GM12872 (cell line): Measurements from ENCODE around the gene LSG1.
A peak's percentile ranks its signal among the peaks of the same experiment; 100 is the strongest.

Experiments used
- CTCF ChIP-seq: IDR thresholded peaks from 3 replicates; pipeline ENCODE4 v1.5.1; 2011; ENCODE audit warnings: low read depth, mild to moderate bottlenecking, low read length, moderate library complexity; ENCODE audit not compliant: insufficient read depth

The LSG1 gene

GRCh38 chr3:194642769-194643168, 29.2 kb downstream of the LSG1 start:
- no peak for TF ChIP-seq CTCF

- peak; percentile 44; the same call in 2 of the 3 replicates for TF ChIP-seq CTCF
Measured at GRCh38 chr3:194640829-194641228, 31.2 kb downstream of the LSG1 start.

GRCh38 chr3:194638991-194639605, 32.9 kb downstream of the LSG1 start:
- no peak for TF ChIP-seq CTCF

GRCh38 chr3:194637541-194638400, 34.2 kb downstream of the LSG1 start:
- no peak for TF ChIP-seq CTCF

GRCh38 chr3:194637066-194637465, 34.9 kb downstream of the LSG1 start:
- TF ChIP-seq CTCF = no peak

GRCh38 chr3:194633349-194634004, 38.5 kb downstream of the LSG1 start, which contains the start of gene TMEM44:
TMEM44 (minus strand) TSS chr3:194633419; CDS start chr3:194633215, 204 bp downstream.
- peak; percentile 64; the same call in 2 of the 3 replicates for TF ChIP-seq CTCF

- TF ChIP-seq CTCF = no peak
Measured at GRCh38 chr3:194632809-194633348, 39.1 kb downstream of the LSG1 start.
